Measurements from ENCODE around the gene IGLL5. TPM values are rescaled to one million over a fixed set of nuclear protein-coding genes. Genes with fewer than 3 reads are reported as not detected.

IGLL5 gene
- total RNA-seq, 2 experiments from 2014 or later = not detected

GRCh38 chr22:22937894-22938480 lies 50.4 kb downstream of the IGLL5 start:
- no peak for TF ChIP-seq CTCF (IDR thresholded peaks at IDR 0.05)
- ATAC-seq (no peak), DNase-seq (no peak)
- Mint-ChIP-seq H3K9me3 (no peaks in the 10 kb centered on the region), H3K27me3 (no peaks in the 10 kb centered on the region), H3K4me1 (ENCODE audit: low read depth) (peaks cover 8% of the 10 kb centered on the region), H3K36me3 (ENCODE audit: low read depth) (no peaks in the 10 kb centered on the region), H3K4me3 (no peak overlapping the region), H3K27ac (no peak overlapping the region)
- ChIA-PET POLR2A (interaction anchor here (1.0 kb wide), 1 partner anchor 21 kb away, joined by 3 read pairs; no protein-coding TSS in a partner anchor), CTCF (interaction anchor here (0.7 to 1.6 kb wide), 8 partner anchors 9 to 190 kb away, joined by 3 to 7 read pairs (median 3); no protein-coding TSS in a partner anchor)
- intact Hi-C loops (cut with micrococcal nuclease) = loop anchor here (5.0 kb wide), 1 partner anchor 51 kb away; the partner anchor contains the start of gene IGLL5

DNA sequence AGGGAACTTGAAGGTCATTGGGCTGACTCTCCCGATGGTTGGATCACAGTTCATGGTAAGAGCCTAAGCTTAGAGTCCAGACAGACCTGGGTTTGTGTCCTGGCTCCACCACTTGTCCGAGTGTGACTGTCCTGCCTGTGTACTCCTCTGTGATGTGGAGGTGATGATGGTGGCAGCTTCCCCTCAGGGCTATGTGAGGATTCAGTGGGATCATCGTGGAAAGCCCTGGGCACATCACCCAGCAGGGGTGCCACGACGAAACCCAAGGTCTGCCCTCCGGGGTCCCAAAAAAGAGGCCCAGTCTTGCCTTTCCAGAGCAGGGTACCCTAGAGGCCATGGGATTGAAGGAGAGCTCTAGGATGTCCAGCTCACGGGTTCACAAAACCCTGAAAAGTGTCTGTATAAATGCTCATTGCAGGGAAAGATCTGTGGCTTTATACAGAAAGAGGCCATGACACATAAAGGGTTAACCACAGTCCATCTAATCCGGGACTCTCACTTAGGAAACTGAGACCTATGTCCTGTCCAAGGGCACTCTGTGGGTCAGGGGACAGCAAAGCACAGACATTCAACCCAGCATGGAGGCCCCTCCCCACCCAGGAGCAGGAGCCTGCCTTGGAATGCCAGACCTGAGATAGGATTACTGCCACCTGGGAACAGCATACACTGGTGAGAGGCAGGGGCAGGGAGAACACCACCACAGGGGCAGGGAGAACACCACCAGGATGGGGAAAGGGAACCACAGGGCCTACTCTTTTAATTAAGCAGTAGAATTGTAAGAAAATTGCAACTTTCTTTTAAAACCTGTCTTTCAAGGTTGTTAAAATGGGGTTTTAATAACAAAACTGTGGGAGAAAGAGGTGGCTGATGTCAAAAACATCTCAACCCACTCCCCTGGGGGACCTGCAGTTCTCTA lies 51.3 kb downstream of the IGLL5 start:
- DNase-seq (no peak), ATAC-seq (no peak)
- H3K27me3 Mint-ChIP-seq = no peaks in the 10 kb centered on the region
- no peak overlapping the region for H3K27ac Mint-ChIP-seq
- H3K4me3 Mint-ChIP-seq = no peak overlapping the region
- TF ChIP-seq CTCF (IDR thresholded peaks at IDR 0.05) = no peak
- H3K36me3 Mint-ChIP-seq (ENCODE audit: low read depth) = no peaks in the 10 kb centered on the region
- no peaks in the 10 kb centered on the region for H3K9me3 Mint-ChIP-seq
- CTCF ChIA-PET = interaction anchor here (1.0 to 1.6 kb wide), 7 partner anchors 17 to 189 kb away, joined by 3 to 6 read pairs (median 4); no protein-coding TSS in a partner anchor
- POLR2A ChIA-PET = interaction anchor here (1.0 kb wide), 1 partner anchor 22 kb away, joined by 3 read pairs; no protein-coding TSS in a partner anchor
- H3K4me1 Mint-ChIP-seq (ENCODE audit: low read depth) = peaks cover 8% of the 10 kb centered on the region
- intact Hi-C loops (cut with micrococcal nuclease) = loop anchor here (5.0 kb wide), 1 partner anchor 52 kb away; the partner anchor contains the start of gene IGLL5

GRCh38 chr22:22939588-22940368 lies 52.2 kb downstream of the IGLL5 start:
- ChIA-PET CTCF (interaction anchor here (1.2 to 1.6 kb wide), 4 partner anchors 16 to 152 kb away, joined by 4 to 6 read pairs (median 5); no protein-coding TSS in a partner anchor), POLR2A (no interaction called here)
- ATAC-seq (no peak), DNase-seq (no peak)
- no peak for TF ChIP-seq CTCF (IDR thresholded peaks at IDR 0.05)
- intact Hi-C loops (cut with micrococcal nuclease) = loop anchor here (5.0 kb wide), 1 partner anchor 52 kb away; the partner anchor contains the start of gene IGLL5
- Mint-ChIP-seq H3K36me3 (ENCODE audit: low read depth) (no peaks in the 10 kb centered on the region), H3K9me3 (no peaks in the 10 kb centered on the region), H3K27ac (no peak overlapping the region), H3K4me3 (no peak overlapping the region), H3K4me1 (ENCODE audit: low read depth) (peaks cover 8% of the 10 kb centered on the region), H3K27me3 (no peaks in the 10 kb centered on the region)

DNA sequence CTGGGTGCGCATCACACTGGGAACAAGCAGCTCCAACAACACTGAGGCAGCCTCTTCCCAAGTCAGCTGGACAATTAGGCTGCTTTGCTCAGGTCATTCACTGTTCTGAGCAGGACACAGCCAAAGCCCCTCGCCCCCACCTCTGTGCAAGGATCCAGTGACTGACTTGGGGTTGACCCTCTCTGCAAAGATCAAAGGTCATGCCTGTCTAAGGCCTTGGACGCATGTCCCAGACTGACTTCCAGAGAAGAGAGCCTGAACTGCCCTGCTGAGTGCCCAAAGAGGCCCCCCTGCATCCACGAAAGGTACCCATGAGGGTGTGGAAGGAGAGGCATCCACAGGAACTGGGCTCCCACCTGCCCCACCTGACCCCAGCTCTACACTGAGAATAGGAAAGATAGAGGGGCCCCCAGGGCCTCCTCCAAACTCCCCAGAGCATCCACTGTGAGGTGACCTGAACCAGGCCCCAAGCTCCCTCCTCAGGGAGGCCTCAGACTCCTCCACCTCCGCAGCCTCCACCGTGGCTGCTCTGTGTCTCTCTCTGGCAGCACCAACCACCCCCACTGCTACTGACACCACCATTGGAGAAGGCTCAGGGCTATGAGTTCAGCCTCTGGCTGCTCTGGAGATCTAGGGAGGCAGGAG lies 53.5 kb downstream of the IGLL5 start:
- peaks cover 2% of the 10 kb centered on the region for H3K4me1 Mint-ChIP-seq (ENCODE audit: low read depth)
- no peaks in the 10 kb centered on the region for H3K9me3 Mint-ChIP-seq
- ChIA-PET POLR2A (no interaction called here), CTCF (interaction anchor here (1.7 to 5.2 kb wide), 9 partner anchors 8 to 187 kb away, joined by 7 to 65 read pairs (median 9); no protein-coding TSS in a partner anchor)
- no peak overlapping the region for H3K4me3 Mint-ChIP-seq
- no peak overlapping the region for H3K27ac Mint-ChIP-seq
- no peaks in the 10 kb centered on the region for H3K36me3 Mint-ChIP-seq (ENCODE audit: low read depth)
- ATAC-seq (no peak), DNase-seq (no peak)
- TF ChIP-seq CTCF (IDR thresholded peaks at IDR 0.05) = no peak
- peaks cover 1% of the 10 kb centered on the region for H3K27me3 Mint-ChIP-seq
- intact Hi-C loops (cut with micrococcal nuclease) = no loop called here
